Measurements from ENCODE around the gene PNPLA3.

DNA sequence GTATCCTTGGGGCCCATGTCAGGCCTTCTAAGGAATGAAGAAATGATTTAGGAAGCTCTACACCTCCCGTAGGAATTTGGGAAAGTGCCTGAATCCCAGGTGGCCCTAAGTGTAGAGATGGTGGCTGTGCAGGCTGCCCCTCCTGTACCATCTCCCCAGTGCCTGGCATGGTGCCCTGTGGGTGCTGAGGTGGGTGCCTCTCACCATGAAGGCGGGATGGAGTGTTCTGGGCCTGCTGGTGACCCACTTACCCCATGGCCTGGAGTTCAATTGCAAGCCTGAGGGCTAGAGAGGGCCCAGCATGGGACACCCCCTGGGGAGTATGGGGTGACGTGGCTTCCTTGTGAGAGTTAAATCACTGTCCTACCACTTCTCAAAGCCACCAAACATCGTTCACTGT lies 51.4 kb downstream of the PNPLA3 start:
- TF ChIP-seq, protein P1, sequence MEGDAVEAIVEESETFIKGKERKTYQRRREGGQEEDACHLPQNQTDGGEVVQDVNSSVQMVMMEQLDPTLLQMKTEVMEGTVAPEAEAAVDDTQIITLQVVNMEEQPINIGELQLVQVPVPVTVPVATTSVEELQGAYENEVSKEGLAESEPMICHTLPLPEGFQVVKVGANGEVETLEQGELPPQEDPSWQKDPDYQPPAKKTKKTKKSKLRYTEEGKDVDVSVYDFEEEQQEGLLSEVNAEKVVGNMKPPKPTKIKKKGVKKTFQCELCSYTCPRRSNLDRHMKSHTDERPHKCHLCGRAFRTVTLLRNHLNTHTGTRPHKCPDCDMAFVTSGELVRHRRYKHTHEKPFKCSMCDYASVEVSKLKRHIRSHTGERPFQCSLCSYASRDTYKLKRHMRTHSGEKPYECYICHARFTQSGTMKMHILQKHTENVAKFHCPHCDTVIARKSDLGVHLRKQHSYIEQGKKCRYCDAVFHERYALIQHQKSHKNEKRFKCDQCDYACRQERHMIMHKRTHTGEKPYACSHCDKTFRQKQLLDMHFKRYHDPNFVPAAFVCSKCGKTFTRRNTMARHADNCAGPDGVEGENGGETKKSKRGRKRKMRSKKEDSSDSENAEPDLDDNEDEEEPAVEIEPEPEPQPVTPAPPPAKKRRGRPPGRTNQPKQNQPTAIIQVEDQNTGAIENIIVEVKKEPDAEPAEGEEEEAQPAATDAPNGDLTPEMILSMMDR (optimal IDR thresholded peaks at IDR 0.05 in 1 of 3, IDR thresholded peaks at IDR 0.05 in 1 of 3, conservative IDR thresholded peaks at IDR 0.05 in 1 of 3; ENCODE audit: extremely low read depth in 1 of 3, insufficient read depth in 2 of 3, low read length in 3 of 3): no peak
- no peak for TF ChIP-seq EZH2 (IDR thresholded peaks at IDR 0.05; ENCODE audit: low read length)

All from keratinocyte (primary cell).